Measurements from ENCODE around the gene ISCU. TPM values are rescaled to one million over a fixed set of nuclear protein-coding genes. Genes with fewer than 3 reads are reported as not detected.

Gene ISCU
- 100 to 1,000 TPM in 6 of 7 donors, 10 to 100 TPM in 1; 98.9 to 220 (median 144) TPM for total RNA-seq
- polyA plus RNA-seq = 100 to 1,000 TPM; 182 to 204 (median 187) TPM
- long read RNA-seq, donor 1, transcript ISCU-201 (5 exons, 994 nt) = major isoform, 68 of 91 reads
- long read RNA-seq, donor 1, partial matches to known transcripts = 19 of 91 reads
- long read RNA-seq, donor 1, other reads (novel, unspliced or antisense) = 0 of 91 reads
- long read RNA-seq, donor 2, transcript ISCU-201 (5 exons, 994 nt) = major isoform, 46 of 71 reads
- long read RNA-seq, donor 2, partial matches to known transcripts = 24 of 71 reads
- long read RNA-seq, donor 2, other reads (novel, unspliced or antisense) = 0 of 71 reads

GRCh38 chr12:108562348-108563135 lies at the start of gene ISCU:
Gene ISCU, plus strand, starts transcription at chr12:108562596. Its CDS starts 27 bp downstream, at chr12:108562623.
- 0 to 1% (median 0%) methylated on average over 26 to 72 of the region's 72 CpGs for WGBS, 5 donors
- Histone ChIP-seq H3K4me3 (peak within 1 kb of the TSS; percentile 67 to 99 (median 92)), H3K4me1 (peaks cover 61 to 89% (median 79%) of the 10 kb centered on the region in 6 donors), H3K27ac (peak within 1 kb of the TSS; percentile 90 to 98 (median 94)), H3K9me3 (no peaks in the 10 kb centered on the region), H3K36me3 (peaks cover 4 to 49% (median 37%) of the 10 kb centered on the region in 6 donors), H3K27me3 (replicated peaks in 1 of 7) (no peaks in the 10 kb centered on the region)
- TF ChIP-seq POLR2AphosphoS5 (IDR thresholded peaks at IDR 0.05) (peak; percentile 95 to 98 (median 97)), CTCF (IDR thresholded peaks at IDR 0.05 in 8 of 11, conservative IDR thresholded peaks at IDR 0.05 in 3 of 11) (peak in 5 of 11 experiments; percentile 11 to 42 (median 22)), POLR2A (IDR thresholded peaks at IDR 0.05) (peak; percentile 73 to 90 (median 76))
- intact Hi-C loops (cut with DNase I; ENCODE audit: low total_unique reads) = loop anchor here (2.0 to 10.0 kb wide), 3 partner anchors 56 to 532 kb away; partner anchors contain the start of genes ALKBH2 and UNG
- peak; percentile 100 for DNase-seq

GRCh38 chr12:108514468-108514972 lies 47.9 kb upstream of the ISCU start:
- WGBS, 5 donors = 22 to 30% (median 27%) methylated on average over 19 of the region's 19 CpGs
- Histone ChIP-seq H3K27ac (peak overlapping the region in 6 of 8 donors; percentile 62 to 91 (median 84)), H3K4me3 (peak overlapping the region; percentile 78 to 95 (median 89)), H3K9me3 (no peaks in the 10 kb centered on the region), H3K4me1 (peaks cover 8 to 49% (median 26%) of the 10 kb centered on the region in 6 donors), H3K27me3 (replicated peaks in 1 of 7) (no peaks in the 10 kb centered on the region), H3K36me3 (peaks cover 0 to 28% (median 22%) of the 10 kb centered on the region in 6 donors)
- DNase-seq = no peak
- intact Hi-C loops (cut with DNase I; ENCODE audit: low total_unique reads) = no loop called here
- TF ChIP-seq CTCF (IDR thresholded peaks at IDR 0.05 in 8 of 11, conservative IDR thresholded peaks at IDR 0.05 in 3 of 11) (no peak), POLR2AphosphoS5 (IDR thresholded peaks at IDR 0.05) (no peak), POLR2A (IDR thresholded peaks at IDR 0.05) (no peak)

- H3K9me3 ChIP-seq = no peaks in the 10 kb centered on the region
Observed at GRCh38 chr12:108514973-108515814, 47.2 kb upstream of the ISCU start, which contains the start of gene FICD. Gene FICD, plus strand, starts transcription at chr12:108515277. Its CDS starts 1,696 bp downstream, at chr12:108516973.

More at GRCh38 chr12:108514973-108515814, 47.2 kb upstream of the ISCU start, which contains the start of gene FICD:
- H3K27me3 ChIP-seq (replicated peaks in 1 of 7) = no peaks in the 10 kb centered on the region
- H3K27ac ChIP-seq = peak within 1 kb of the TSS; percentile 51 to 91 (median 82)
- H3K36me3 ChIP-seq = peaks cover 0 to 35% (median 27%) of the 10 kb centered on the region in 6 donors
- peaks cover 8 to 49% (median 26%) of the 10 kb centered on the region in 6 donors for H3K4me1 ChIP-seq
- peak; percentile 100 for DNase-seq
- TF ChIP-seq CTCF (IDR thresholded peaks at IDR 0.05 in 8 of 11, conservative IDR thresholded peaks at IDR 0.05 in 3 of 11) (peak in 4 of 11 experiments; percentile 15 to 49 (median 24)), POLR2A (IDR thresholded peaks at IDR 0.05) (no peak), POLR2AphosphoS5 (IDR thresholded peaks at IDR 0.05) (peak; percentile 88 to 93 (median 92))
- WGBS, 5 donors = 0 to 1% (median 0%) methylated on average over 52 to 67 of the region's 67 CpGs
- intact Hi-C loops (cut with DNase I; ENCODE audit: low total_unique reads) = no loop called here
- H3K4me3 ChIP-seq = peak within 1 kb of the TSS; percentile 78 to 95 (median 89)
